Ascending aorta (tissue), 2 donors: ENCODE results near the gene STPG1. TPM values are rescaled to one million over a fixed set of nuclear protein-coding genes. Genes with fewer than 3 reads are reported as not detected.

Source experiments
- DNase-seq, 2 donors: peaks; one replicate each; pipeline ENCODE4 v3.0.0-alpha.2; 2019; ENCODE audit warnings: low spot score in 2 of 2
- H3K27ac ChIP-seq, 2 donors: fragments of 200-600 bp; sonication (generic); one replicate each; pipeline ENCODE4 v1.5.1; 2016 to 2017; ENCODE audit warnings: mild to moderate bottlenecking in 1 of 2
- H3K27me3 ChIP-seq: fragments of 200-600 bp; sonication (generic); one replicate; pipeline ENCODE4 v1.5.1; 2017
- H3K36me3 ChIP-seq, 2 donors: fragments of 200-600 bp; sonication (generic); one replicate each; pipeline ENCODE4 v1.5.1; 2016
- H3K4me1 ChIP-seq, 2 donors: fragments of 200-600 bp; sonication (generic); one replicate each; pipeline ENCODE4 v1.5.1; 2016 to 2017; ENCODE audit warnings: mild to moderate bottlenecking in 1 of 2
- H3K4me3 ChIP-seq, 2 donors: fragments of 200-600 bp; sonication (generic); one replicate each; pipeline ENCODE4 v1.5.1; 2016 to 2017; ENCODE audit warnings: mild to moderate bottlenecking in 1 of 2
- H3K9me3 ChIP-seq, 2 donors: fragments of 200-600 bp; sonication (generic); one replicate each; pipeline ENCODE4 v1.5.1; 2016
- intact Hi-C: fragments of 100-400 bp; cut with DNase I; formaldehyde crosslinking; loops from one replicate; pipeline ENCODE4 v1.15.1; 2023
- total RNA-seq: library from RNA; depleted of rRNA; stranded (reverse); fragments of >200 nt; gene quantifications from one replicate; pipeline ENCODE4 v1.1.0, GENCODE V29; 2016
- TF ChIP-seq, protein P1 (sequence below), 3 experiments: fragments of 200-600 bp in 2 of 3; fragments of 450-650 bp in 1 of 3; sonication (generic) in 2 of 3; IDR thresholded peaks; one replicate each; pipeline ENCODE4 v1.5.1; 2016 to 2019; ENCODE audit warnings: antibody characterized with exemption in 3 of 3, mild to moderate bottlenecking in 1 of 3, moderate library complexity in 1 of 3

The STPG1 gene
- total RNA-seq, 1 donor from 2014 or later, result 11.0 TPM

DNA sequence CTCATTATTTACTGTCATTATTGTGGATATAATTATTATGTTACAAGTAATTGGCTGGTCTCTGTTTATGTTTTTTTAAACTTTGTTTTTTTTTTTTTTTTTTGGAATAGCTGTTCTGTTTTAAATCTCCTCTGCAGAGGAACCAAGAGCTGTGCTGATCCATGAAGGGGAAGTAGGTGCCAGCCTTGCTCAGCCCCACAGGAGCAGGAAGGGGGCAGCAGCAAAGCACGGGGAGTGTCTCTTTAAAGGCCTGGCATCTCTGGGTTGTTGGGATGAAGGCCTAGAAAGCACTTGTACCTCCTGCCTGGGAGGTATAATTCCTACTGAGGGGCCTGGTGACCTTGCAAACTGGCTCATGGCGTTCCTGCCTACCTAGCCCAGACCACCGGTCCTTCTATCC, 96.9 kb downstream of the STPG1 start:
- H3K27me3 ChIP-seq, result no peaks in the 10 kb centered on the region

DNA sequence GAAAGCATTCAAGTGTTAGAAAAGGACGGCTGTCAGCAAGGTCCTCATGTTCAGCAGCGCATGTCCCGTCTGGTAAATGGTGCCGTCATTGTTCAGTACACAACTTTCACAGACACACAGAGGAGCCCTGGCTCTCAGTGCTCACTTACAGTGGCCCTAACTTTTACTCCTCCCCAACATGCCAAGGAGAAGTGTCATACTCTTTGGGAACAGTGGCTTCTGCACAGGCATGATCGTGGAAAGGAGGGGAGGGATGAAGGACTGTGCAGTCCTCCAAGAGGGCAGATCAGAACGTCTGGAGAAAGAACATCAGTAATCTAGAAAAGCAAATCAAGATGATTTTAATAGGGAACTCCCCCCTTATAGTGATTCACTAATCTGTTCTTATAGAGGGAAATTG, 98.2 kb downstream of the STPG1 start:
- no peak overlapping the region for H3K4me3 ChIP-seq
- no peak for DNase-seq
- intact Hi-C loops, result no loop called here
- TF ChIP-seq, protein P1, sequence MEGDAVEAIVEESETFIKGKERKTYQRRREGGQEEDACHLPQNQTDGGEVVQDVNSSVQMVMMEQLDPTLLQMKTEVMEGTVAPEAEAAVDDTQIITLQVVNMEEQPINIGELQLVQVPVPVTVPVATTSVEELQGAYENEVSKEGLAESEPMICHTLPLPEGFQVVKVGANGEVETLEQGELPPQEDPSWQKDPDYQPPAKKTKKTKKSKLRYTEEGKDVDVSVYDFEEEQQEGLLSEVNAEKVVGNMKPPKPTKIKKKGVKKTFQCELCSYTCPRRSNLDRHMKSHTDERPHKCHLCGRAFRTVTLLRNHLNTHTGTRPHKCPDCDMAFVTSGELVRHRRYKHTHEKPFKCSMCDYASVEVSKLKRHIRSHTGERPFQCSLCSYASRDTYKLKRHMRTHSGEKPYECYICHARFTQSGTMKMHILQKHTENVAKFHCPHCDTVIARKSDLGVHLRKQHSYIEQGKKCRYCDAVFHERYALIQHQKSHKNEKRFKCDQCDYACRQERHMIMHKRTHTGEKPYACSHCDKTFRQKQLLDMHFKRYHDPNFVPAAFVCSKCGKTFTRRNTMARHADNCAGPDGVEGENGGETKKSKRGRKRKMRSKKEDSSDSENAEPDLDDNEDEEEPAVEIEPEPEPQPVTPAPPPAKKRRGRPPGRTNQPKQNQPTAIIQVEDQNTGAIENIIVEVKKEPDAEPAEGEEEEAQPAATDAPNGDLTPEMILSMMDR (IDR thresholded peaks at IDR 0.05), result no peak
- H3K36me3 ChIP-seq, result no peaks in the 10 kb centered on the region
- no peak overlapping the region for H3K27ac ChIP-seq
- no peaks in the 10 kb centered on the region for H3K27me3 ChIP-seq
- H3K4me1 ChIP-seq, result no peaks in the 10 kb centered on the region
- no peaks in the 10 kb centered on the region for H3K9me3 ChIP-seq

More for the DNA sequence above, 96.9 kb downstream of the STPG1 start:
- Histone ChIP-seq H3K9me3 (no peaks in the 10 kb centered on the region), H3K4me1 (peaks cover 3 to 5% of the 10 kb centered on the region in 2 donors), H3K4me3 (no peak overlapping the region), H3K27ac (no peak overlapping the region), H3K36me3 (no peaks in the 10 kb centered on the region)
- intact Hi-C loops, result no loop called here
- DNase-seq, result no peak
- TF ChIP-seq, protein P1 (IDR thresholded peaks at IDR 0.05), result no peak

GRCh38 chr1:24311741-24312140, 101.8 kb downstream of the STPG1 start:
- TF ChIP-seq, protein P1 (IDR thresholded peaks at IDR 0.05), result no peak
- no peaks in the 10 kb centered on the region for H3K9me3 ChIP-seq
- intact Hi-C loops, result no loop called here
- H3K27ac ChIP-seq, result no peak overlapping the region
- H3K36me3 ChIP-seq, result no peaks in the 10 kb centered on the region
- DNase-seq, result no peak
- no peaks in the 10 kb centered on the region for H3K4me1 ChIP-seq
- H3K4me3 ChIP-seq, result no peak overlapping the region
- no peaks in the 10 kb centered on the region for H3K27me3 ChIP-seq

GRCh38 chr1:24311234-24311633, 102.3 kb downstream of the STPG1 start:
- intact Hi-C loops, result no loop called here
- TF ChIP-seq, protein P1 (IDR thresholded peaks at IDR 0.05), result no peak
- Histone ChIP-seq H3K36me3 (no peaks in the 10 kb centered on the region), H3K27ac (no peak overlapping the region), H3K4me3 (no peak overlapping the region), H3K9me3 (no peaks in the 10 kb centered on the region), H3K27me3 (no peaks in the 10 kb centered on the region), H3K4me1 (no peaks in the 10 kb centered on the region)
- DNase-seq, result no peak

GRCh38 chr1:24309762-24310485, 103.7 kb downstream of the STPG1 start:
- Histone ChIP-seq H3K27ac (no peak overlapping the region), H3K9me3 (no peaks in the 10 kb centered on the region), H3K4me1 (no peaks in the 10 kb centered on the region), H3K27me3 (no peaks in the 10 kb centered on the region), H3K36me3 (no peaks in the 10 kb centered on the region), H3K4me3 (no peak overlapping the region)
- TF ChIP-seq, protein P1 (IDR thresholded peaks at IDR 0.05), result no peak
- DNase-seq, result no peak
- intact Hi-C loops, result no loop called here
